GM21447 (cell line): Measurements from ENCODE around the gene CTSA.
"Not testable (repeated sequence)": the region's sequence is repeated elsewhere in the genome, so short reads cannot be mapped to it uniquely, and the experiment has no call there.

Experiments
- ATAC-seq: cut with Tn5 transposase; IDR thresholded peaks from one replicate; pipeline ENCODE4 v1.9.1; 2021; ENCODE audit not compliant: unreplicated experiment

Gene CTSA

GRCh38 chr20:45892828-45893500, 1.8 kb downstream of the CTSA start:
- no peak for ATAC-seq

- no peak for ATAC-seq
Observed at GRCh38 chr20:45893831-45894230, 2.7 kb downstream of the CTSA start.

- ATAC-seq, result no peak
Observed at GRCh38 chr20:45894797-45895196, 3.7 kb downstream of the CTSA start.

GRCh38 chr20:45896641-45897161, 5.6 kb downstream of the CTSA start:
- no peak for ATAC-seq

DNA sequence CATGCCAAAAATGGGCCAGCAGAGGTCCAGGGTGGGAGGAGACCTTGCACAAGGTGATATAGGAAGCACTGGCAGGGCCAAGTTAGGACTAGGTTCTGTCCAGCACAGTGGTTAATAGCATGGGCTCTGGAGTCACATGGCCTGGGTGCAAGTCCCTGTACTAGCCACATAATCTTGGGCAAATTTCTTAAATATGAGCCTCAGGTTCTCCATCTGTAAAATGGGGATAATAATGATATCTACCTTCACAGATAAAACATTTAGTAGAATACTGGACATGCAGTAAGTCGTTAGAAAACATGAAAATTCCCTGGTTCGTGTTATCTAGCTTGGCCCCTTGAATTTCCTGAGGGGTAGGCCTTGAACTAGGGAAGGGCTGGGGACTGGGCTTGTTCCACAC, 6.2 kb downstream of the CTSA start:
- no peak for ATAC-seq

DNA sequence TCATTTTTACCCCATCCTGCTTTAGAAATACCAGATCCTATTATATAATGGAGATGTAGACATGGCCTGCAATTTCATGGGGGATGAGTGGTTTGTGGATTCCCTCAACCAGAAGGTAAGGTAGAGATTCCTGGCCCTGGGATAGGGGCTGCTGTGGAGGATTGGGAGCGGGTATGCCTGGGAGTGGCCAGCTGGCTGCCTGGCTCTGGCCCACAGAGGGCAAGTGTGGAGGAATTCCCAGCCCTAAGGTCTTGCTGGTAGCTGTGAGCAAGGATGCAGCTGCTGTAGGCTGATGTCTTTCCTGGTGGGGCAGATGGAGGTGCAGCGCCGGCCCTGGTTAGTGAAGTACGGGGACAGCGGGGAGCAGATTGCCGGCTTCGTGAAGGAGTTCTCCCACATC, 6.6 kb downstream of the CTSA start:
- no peak for ATAC-seq

GRCh38 chr20:45898285-45898684, 7.2 kb downstream of the CTSA start:
- ATAC-seq, result no peak

- ATAC-seq, result no peak
Observed at GRCh38 chr20:45899046-45899835, 8.1 kb downstream of the CTSA start.

- not testable (repeated sequence) for ATAC-seq
Observed at GRCh38 chr20:45901332-45901731, 10.2 kb downstream of the CTSA start.

DNA sequence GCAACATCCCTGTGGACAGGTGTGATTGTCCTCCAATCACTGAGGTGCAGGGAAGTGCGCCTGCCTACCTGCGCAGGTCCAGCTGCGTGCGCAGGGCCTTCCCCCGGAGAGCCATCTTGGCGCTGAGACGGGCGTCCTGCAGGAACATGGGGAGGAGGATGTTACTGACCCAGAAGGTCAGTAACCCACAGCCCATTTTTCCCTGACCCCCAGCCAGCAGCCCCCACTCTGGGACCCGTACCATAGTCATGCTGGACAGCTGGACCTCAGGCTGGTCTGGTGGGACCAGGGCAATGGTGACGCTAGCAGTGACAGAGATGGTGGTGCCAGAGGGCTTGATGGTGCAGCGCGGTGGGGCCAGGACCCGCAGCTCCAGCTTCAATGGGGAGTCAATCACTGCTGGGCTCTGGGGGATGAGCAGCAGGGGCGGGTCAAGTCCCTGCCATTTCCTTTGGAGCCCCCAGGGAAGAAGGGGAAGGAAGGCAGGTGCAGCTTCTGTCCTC, 11.1 kb downstream of the CTSA start:
- no peak for ATAC-seq

DNA sequence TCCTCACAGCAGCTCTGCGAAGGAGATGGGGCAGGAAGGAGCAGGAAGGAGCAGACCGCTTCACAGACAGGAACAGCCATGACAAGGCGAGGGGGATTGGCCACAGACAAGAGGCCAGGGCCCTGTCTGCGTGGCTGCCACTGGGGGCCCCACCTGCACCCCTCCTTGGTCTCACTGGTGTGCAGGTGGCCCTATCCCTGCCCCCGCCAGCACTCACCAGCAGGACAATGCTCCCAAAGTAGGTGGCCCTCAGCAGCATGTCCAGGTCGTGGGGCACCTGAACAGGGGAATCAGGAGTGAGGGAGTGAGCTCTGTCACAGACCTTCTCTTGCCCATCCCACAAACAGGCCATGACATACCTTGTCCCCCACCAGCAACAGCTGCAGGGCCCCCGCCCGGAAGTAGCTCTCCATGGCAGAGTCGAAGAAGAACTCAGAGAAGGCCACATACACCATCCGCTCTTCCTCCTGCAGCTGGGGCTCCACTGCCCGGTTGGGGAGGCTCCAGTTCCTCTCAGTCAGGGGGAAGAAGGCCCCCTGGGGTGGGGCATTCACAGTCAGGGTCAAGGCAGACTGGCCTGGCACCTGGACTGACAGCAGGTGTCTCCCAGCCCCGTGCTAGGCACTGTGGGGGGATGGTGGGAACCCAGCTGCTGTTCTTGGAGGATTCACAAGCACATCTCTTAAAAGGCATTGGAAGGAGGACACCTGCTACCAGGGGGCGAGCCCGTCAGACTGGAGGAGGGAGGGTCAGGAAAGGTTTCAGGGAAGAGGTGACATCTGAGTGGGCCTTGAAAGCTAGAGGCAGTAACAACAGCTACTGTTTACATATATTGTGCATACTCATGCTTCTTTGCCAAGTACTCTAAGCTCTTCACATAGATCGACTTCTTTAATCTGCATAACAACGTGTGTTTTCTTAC, 13.7 kb downstream of the CTSA start:
- ATAC-seq, result no peak

DNA sequence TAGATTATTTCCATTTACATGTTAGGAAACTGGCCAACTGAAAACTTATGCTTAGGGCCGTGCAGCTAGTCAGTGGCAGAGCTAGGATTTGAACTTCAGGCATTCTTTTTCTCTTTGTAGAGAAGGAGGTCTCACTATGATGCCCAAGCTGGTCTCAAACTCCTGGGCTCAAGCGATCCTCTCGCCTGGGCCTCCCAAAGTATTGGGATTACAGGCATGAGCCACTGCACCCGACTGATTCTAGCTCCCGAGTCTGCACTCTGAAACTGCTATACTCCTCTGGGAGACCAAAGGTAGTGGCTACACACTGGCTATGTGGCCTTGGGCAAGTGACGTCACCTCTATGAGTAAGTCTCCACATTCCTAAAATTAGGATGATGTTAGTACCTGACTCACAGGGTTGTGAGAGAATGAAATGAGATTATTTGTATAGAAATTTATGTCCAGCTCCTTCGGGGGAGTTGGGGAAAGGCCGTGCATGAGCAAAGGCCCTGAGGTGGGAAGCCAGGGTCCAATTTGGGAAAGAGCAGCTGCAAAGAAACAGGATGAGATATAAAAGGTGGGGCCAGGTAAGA, 14.5 kb downstream of the CTSA start:
- no peak for ATAC-seq

- ATAC-seq, result no peak
Observed at GRCh38 chr20:45907219-45907948, 16.2 kb downstream of the CTSA start.

DNA sequence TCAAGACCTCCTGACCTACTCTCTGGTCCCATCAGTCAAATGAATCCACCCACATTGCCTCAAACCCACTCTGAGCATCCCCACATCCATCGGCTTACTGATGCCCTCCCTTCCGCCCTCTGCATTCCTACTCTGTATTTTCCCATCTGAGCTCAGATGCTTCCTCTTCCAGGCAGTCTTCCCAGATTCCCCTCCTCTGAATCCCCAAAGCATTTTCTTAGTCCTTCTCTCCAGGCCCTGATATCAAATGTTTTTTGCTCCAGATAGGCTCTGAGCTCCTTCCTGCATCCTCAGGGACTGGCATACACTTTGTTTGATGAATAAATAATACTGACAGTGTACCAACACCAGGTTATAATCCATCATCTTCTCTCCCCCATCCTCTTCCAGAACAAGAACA, 16.9 kb downstream of the CTSA start:
- no peak for ATAC-seq

DNA sequence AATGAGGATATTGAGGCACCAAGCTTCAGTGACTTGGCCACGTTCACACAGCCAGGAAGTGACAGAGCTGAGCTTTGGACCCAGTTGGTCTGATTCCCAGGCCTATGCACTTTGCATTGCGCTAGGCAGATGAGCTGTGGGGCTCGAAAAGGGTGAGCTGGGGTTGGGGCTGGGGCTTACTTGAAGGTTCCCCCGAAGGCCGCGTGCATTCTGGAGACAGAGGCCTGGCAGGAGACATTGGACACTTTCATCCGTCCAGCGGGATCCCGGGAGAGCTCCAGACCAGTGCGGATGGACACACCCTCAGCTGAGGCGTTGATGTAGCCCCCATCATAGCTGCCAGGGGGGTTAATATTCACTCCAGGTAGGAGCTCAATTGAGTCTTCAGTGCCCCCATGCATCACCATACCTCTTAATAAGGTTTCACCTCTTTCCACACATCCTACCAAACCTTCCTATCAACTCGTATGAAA, 18.2 kb downstream of the CTSA start:
- no peak for ATAC-seq

GRCh38 chr20:45909817-45910669, 18.9 kb downstream of the CTSA start:
- no peak for ATAC-seq

DNA sequence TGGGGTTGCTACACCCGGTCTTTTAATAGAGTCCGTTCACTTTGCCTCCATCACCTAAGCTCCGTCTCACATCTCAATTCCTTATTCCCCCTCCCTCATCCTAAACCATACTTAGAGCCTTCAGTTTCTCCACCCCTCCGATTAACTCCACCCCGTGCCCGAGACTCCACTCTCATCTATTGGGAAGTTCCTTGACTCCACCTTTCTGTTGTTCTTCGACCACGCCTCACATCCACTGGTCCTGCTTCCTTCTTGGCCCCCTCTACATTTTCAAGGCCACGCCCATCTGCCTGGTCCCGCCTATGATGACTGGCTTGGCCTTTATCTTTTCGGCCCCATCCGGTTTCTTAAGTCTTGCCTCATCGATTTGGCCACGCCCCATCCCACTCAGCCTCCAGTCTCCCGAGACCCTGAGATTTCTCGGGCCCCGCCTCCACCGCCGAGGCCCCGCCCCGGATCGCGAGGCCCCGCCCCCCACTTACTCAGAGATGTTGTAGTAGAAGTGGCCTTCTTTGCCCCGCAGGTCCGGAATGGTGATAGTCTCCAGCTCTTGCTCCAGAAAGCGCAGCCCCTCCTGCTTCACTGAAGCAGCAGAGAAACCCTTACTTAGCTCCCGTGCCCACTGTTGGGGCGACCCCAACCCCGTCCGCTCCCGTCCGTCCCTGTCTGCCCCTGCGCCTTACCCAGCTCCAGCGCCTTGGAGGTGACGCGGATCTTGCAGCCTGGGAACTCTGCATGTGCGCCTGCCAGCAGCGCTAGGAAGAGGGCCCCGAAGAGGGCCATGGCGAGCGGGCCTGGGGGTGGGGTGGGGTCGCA, 19.7 kb downstream of the CTSA start:
- ATAC-seq, result peak; percentile 88
